SK-N-SH (cell line): ENCODE results near the gene MED22.

Source experiments
- CTCF ChIP-seq: fragments of 200-600 bp; sonication (generic); IDR thresholded peaks from 2 replicates; pipeline ENCODE4 v1.6.1; 2017; ENCODE audit warnings: antibody characterized with exemption, mild to moderate bottlenecking, moderate library complexity
- NFIC ChIP-seq: IDR thresholded peaks from 2 replicates; pipeline ENCODE4 v1.4.0; 2012; ENCODE audit warnings: borderline replicate concordance
- POLR2AphosphoS5 ChIP-seq: IDR thresholded peaks from 2 replicates; pipeline ENCODE4 v1.6.1; 2012; ENCODE audit warnings: low read depth, low read length
- TCF12 ChIP-seq: IDR thresholded peaks from 2 replicates; pipeline ENCODE4 v1.4.0; 2012
- USF1 ChIP-seq: IDR thresholded peaks from 2 replicates; pipeline ENCODE4 v1.4.0; 2012; ENCODE audit warnings: low read depth, borderline replicate concordance
- ZBTB33 ChIP-seq: IDR thresholded peaks from 2 replicates; pipeline ENCODE4 v1.4.0; 2012; ENCODE audit warnings: low read depth, borderline replicate concordance

- TF ChIP-seq TCF12: no peak
- no peak for TF ChIP-seq ZBTB33
- TF ChIP-seq CTCF: no peak
- TF ChIP-seq USF1: no peak
- TF ChIP-seq POLR2AphosphoS5: no peak
- TF ChIP-seq NFIC: no peak
Measured at GRCh38 chr9:133382507-133383141, 34.7 kb upstream of the MED22 start.
